WERI-Rb-1 (cell line): ENCODE data around the gene ATP1B4.

ENCODE experiments used
- DNase-seq: peaks from one replicate; pipeline ENCODE4 v3.0.0-alpha.2; 2020
- H3K27ac ChIP-seq: fragments of 250-450 bp; sonication (Bioruptor Pico); 2 replicates; pipeline ENCODE4 v1.5.1; 2020; ENCODE audit warnings: mild to moderate bottlenecking, moderate library complexity
- H3K27me3 ChIP-seq: fragments of 250-450 bp; sonication (Bioruptor Pico); 2 replicates; pipeline ENCODE4 v1.5.1; 2021; ENCODE audit warnings: mild to moderate bottlenecking, low read depth, moderate library complexity; ENCODE audit not compliant: insufficient read depth, severe bottlenecking
- H3K36me3 ChIP-seq: fragments of 250-450 bp; sonication (Bioruptor Pico); 2 replicates; pipeline ENCODE4 v1.5.1; 2020; ENCODE audit warnings: mild to moderate bottlenecking, moderate library complexity
- H3K4me3 ChIP-seq: 2 replicates; pipeline ENCODE4 v1.5.1; 2011; ENCODE audit warnings: low read depth, mild to moderate bottlenecking, control low read depth, low read length
- H3K9me3 ChIP-seq: fragments of 250-450 bp; sonication (Bioruptor Pico); 2 replicates; pipeline ENCODE4 v1.5.1; 2021; ENCODE audit warnings: mild to moderate bottlenecking, moderate library complexity; ENCODE audit not compliant: severe bottlenecking
- TF ChIP-seq, protein P1 (sequence below): IDR thresholded peaks from 2 replicates; pipeline ENCODE4 v1.5.1; 2011; ENCODE audit warnings: low read depth, mild to moderate bottlenecking, control low read depth, inconsistent platforms, low read length

Gene ATP1B4

DNA sequence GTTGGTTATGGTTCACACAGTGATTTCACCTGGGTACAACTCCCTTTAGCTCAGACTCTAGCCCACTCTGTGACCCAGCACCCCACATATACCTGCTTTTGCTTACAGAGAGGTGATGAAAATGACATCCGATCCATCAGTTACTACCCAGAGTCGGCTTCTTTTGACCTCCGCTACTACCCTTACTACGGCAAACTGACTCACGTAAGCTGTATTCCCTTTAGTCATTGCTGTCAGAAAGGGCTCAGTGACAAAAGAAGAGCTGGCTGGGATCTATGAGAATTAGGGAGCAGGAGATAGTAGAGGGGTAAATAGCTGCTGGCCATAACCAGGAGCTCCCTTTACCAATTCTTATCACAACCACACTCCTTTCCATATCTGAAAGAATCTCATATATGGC is 16.7 kb downstream of the ATP1B4 start:
- Histone ChIP-seq H3K9me3 (no peaks in the 10 kb centered on the region), H3K36me3 (no peaks in the 10 kb centered on the region), H3K4me3 (no peak overlapping the region), H3K27ac (no peak overlapping the region), H3K27me3 (peaks cover 17% of the 10 kb centered on the region)
- DNase-seq, result no peak
- TF ChIP-seq, protein P1, sequence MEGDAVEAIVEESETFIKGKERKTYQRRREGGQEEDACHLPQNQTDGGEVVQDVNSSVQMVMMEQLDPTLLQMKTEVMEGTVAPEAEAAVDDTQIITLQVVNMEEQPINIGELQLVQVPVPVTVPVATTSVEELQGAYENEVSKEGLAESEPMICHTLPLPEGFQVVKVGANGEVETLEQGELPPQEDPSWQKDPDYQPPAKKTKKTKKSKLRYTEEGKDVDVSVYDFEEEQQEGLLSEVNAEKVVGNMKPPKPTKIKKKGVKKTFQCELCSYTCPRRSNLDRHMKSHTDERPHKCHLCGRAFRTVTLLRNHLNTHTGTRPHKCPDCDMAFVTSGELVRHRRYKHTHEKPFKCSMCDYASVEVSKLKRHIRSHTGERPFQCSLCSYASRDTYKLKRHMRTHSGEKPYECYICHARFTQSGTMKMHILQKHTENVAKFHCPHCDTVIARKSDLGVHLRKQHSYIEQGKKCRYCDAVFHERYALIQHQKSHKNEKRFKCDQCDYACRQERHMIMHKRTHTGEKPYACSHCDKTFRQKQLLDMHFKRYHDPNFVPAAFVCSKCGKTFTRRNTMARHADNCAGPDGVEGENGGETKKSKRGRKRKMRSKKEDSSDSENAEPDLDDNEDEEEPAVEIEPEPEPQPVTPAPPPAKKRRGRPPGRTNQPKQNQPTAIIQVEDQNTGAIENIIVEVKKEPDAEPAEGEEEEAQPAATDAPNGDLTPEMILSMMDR, result no peak

DNA sequence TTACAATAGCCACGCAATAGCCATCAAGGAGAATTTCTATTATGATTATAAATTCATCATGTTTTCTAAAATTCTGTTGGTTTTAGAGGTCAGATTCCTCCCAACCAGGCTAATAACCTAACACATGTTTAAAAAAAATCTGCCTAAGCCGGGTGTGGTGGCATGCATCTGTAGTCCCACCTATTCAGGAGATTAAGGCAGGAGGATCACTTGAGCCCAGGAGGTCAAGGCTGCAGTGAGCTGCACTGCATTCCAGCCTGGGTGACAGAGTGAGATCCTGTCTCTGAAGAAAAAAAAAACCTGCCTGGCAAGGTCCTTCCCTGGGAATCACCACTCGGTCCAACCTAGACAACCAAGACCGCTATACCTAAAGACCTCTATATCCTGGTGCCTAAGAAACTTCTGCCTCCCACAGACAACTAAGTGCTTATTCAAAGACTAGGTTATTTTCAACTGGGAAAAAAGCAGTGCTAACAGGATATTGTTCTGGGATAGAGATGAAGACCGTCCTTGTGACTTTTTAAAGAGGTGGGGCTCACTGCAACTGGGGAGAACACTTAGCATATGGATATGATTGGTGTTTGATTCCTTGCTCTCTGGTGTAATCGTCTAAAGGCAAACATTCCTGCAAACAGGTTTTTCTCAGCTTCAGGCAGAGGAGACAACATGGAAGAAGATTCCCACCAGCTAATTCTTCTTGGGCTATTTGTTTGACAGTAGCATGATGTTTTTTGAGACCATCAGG is 18.2 kb downstream of the ATP1B4 start:
- no peaks in the 10 kb centered on the region for H3K9me3 ChIP-seq
- TF ChIP-seq, protein P1, result no peak
- peaks cover 24% of the 10 kb centered on the region for H3K27me3 ChIP-seq
- DNase-seq, result no peak
- H3K27ac ChIP-seq, result no peak overlapping the region
- no peaks in the 10 kb centered on the region for H3K36me3 ChIP-seq
- H3K4me3 ChIP-seq, result no peak overlapping the region

DNA sequence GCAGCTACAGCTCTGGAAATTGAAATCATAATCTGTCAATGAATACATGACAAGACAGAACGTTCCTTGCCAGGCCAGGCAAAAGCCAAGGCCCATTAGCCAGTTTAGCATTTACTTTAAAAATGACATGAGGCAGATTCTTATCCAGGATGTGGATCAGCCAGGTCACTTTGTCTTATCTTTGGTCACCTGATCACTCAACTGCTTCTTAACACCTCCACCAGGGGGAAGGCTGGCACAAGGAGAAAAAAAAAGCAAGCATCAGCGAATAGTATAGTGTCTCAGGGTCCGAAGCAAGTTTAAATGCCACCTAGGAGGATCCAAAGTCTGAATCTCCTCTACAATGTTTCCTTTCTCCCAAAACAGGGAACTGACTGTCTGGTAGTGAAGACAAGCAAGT is 18.8 kb downstream of the ATP1B4 start:
- TF ChIP-seq, protein P1, result peak; percentile 33; the same call in 1 of the 2 replicates
- Histone ChIP-seq H3K36me3 (no peaks in the 10 kb centered on the region), H3K27me3 (peaks cover 24% of the 10 kb centered on the region), H3K27ac (no peak overlapping the region), H3K4me3 (no peak overlapping the region), H3K9me3 (no peaks in the 10 kb centered on the region)
- peak; percentile 17 for DNase-seq

DNA sequence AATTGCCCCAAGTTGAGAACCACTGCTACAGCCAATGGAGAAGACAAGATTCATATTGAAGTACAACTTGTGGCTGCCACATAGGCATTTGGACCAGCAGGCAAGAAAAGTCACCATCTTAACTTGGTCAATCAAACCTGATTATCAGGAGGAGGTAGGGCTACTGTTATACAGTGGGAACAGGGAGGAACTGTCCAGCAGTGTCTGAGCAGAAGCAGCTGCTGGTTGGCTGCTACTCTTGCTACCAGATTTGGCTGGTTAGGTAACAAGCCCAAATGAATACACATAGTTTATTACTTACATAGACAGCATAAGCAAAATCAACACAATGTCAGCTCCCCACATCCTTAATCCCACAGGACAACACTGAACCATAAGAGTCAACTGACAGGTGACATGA is 39.4 kb downstream of the ATP1B4 start:
- H3K9me3 ChIP-seq, result no peaks in the 10 kb centered on the region
- no peak overlapping the region for H3K27ac ChIP-seq
- H3K27me3 ChIP-seq, result peaks cover 18% of the 10 kb centered on the region
- TF ChIP-seq, protein P1, result no peak
- H3K4me3 ChIP-seq, result no peak overlapping the region
- no peaks in the 10 kb centered on the region for H3K36me3 ChIP-seq
- no peak for DNase-seq

DNA sequence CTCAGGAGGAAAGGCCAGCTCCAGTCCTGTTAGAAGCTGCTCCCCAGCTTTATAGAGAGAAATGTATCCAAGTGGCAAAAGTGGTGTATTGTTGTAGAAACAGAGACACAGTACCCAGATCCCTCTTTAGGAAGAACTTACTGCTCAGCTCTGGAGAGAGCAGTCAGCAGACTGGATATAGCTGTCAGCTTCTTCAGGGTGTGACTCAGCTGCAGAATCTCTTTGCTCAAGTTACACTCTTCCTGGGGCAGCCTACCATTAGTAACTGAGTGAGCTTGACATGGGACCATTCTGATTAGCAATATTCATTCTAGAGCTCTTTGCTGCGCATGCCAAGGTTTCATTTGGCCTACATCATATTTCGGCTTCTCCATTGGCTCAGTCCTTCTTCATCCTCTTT is 40.5 kb downstream of the ATP1B4 start:
- peaks cover 18% of the 10 kb centered on the region for H3K27me3 ChIP-seq
- TF ChIP-seq, protein P1, result no peak
- no peak for DNase-seq
- no peak overlapping the region for H3K27ac ChIP-seq
- H3K4me3 ChIP-seq, result no peak overlapping the region
- H3K36me3 ChIP-seq, result no peaks in the 10 kb centered on the region
- no peaks in the 10 kb centered on the region for H3K9me3 ChIP-seq

DNA sequence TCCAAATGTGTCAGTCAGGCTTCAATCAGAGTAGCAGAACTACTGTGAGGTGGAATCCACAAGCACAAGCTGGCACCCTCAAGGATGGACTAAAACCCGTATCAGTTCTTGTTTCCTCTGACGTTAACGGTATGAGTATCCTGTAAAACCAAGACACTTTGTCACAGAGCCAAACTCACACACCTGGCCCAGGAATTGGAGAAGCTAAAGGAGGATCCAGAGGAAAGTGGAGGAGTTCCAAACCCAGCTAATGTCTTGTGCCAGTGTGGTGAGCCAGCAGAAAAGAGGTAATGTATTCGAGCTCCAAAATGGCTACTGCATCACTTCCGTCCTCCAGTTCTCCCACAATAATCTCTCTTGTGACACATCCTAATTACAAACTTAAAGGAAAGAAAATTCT is 44.7 kb downstream of the ATP1B4 start:
- Histone ChIP-seq H3K4me3 (no peak overlapping the region), H3K36me3 (no peaks in the 10 kb centered on the region), H3K27me3 (peaks cover 6% of the 10 kb centered on the region), H3K27ac (no peak overlapping the region), H3K9me3 (no peaks in the 10 kb centered on the region)
- TF ChIP-seq, protein P1, result no peak
- no peak for DNase-seq
